Trophoblast cell (in vitro differentiated cells and primary cell): ENCODE measurements around the gene PDE8A.
"Not testable (repeated sequence)": the region's sequence is repeated elsewhere in the genome, so short reads cannot be mapped to it uniquely, and the experiment has no call there.

Source experiments
- DNase-seq, 2 donors: peaks; one replicate each; pipeline ENCODE4 v3.0.0-alpha.2; 2016
- H2AFZ ChIP-seq: 2 replicates; pipeline ENCODE4 v1.6.1; 2013; ENCODE audit warnings: low read length, moderate library complexity, mild to moderate bottlenecking; ENCODE audit not compliant: insufficient read depth, poor library complexity
- H2AK5ac ChIP-seq: 2 replicates; pipeline ENCODE4 v1.6.1; 2013; ENCODE audit warnings: mild to moderate bottlenecking, low read length
- H2BK120ac ChIP-seq: 2 replicates; pipeline ENCODE4 v1.6.1; 2013; ENCODE audit warnings: low read length, mild to moderate bottlenecking, moderate library complexity; ENCODE audit not compliant: insufficient read depth, poor library complexity
- H2BK12ac ChIP-seq: 2 replicates; pipeline ENCODE4 v1.6.1; 2013; ENCODE audit warnings: mild to moderate bottlenecking, low read length, moderate library complexity
- H2BK5ac ChIP-seq: 2 replicates; pipeline ENCODE4 v1.6.1; 2013; ENCODE audit warnings: low read length, low read depth, moderate library complexity, mild to moderate bottlenecking; ENCODE audit not compliant: poor library complexity
- H3K14ac ChIP-seq: 2 replicates; pipeline ENCODE4 v1.6.1; 2013; ENCODE audit warnings: mild to moderate bottlenecking, low read length
- H3K18ac ChIP-seq: 2 replicates; pipeline ENCODE4 v1.6.1; 2013; ENCODE audit warnings: mild to moderate bottlenecking, low read length
- H3K23ac ChIP-seq: 2 replicates; pipeline ENCODE4 v1.6.1; 2013; ENCODE audit warnings: low read length
- H3K27ac ChIP-seq: 2 replicates; pipeline ENCODE4 v1.5.1; 2013; ENCODE audit warnings: low read depth, mild to moderate bottlenecking, inconsistent platforms, low read length, moderate library complexity
- H3K27me3 ChIP-seq: 2 replicates; pipeline ENCODE4 v1.6.1; 2013; ENCODE audit warnings: inconsistent platforms, mild to moderate bottlenecking, low read length, moderate library complexity; ENCODE audit not compliant: insufficient read depth
- H3K36me3 ChIP-seq, 2 experiments: 1 replicate in 1 of 2; 2 replicates in 1 of 2; pipeline ENCODE4 v1.6.1; 2013; ENCODE audit warnings: low read length in 2 of 2, mild to moderate bottlenecking in 2 of 2, moderate library complexity in 1 of 2; ENCODE audit not compliant: insufficient read depth in 2 of 2, control insufficient read depth in 1 of 2
- H3K4ac ChIP-seq: 2 replicates; pipeline ENCODE4 v1.6.1; 2013; ENCODE audit warnings: low read depth, mild to moderate bottlenecking, low read length, moderate library complexity
- H3K4me1 ChIP-seq, 2 experiments: 1 replicate in 1 of 2; 2 replicates in 1 of 2; pipeline ENCODE4 v1.6.1; 2013; ENCODE audit warnings: low read length in 2 of 2, mild to moderate bottlenecking in 2 of 2, moderate library complexity in 1 of 2; ENCODE audit not compliant: insufficient read depth in 2 of 2, control insufficient read depth in 1 of 2
- H3K4me2 ChIP-seq: 2 replicates; pipeline ENCODE4 v1.6.1; 2013; ENCODE audit warnings: inconsistent platforms, mild to moderate bottlenecking, low read length, moderate library complexity
- H3K4me3 ChIP-seq: 2 replicates; pipeline ENCODE4 v1.5.1; 2013; ENCODE audit warnings: mild to moderate bottlenecking, low read depth, low read length, inconsistent platforms
- H3K79me1 ChIP-seq: one replicate; pipeline ENCODE4 v1.6.1; 2013; ENCODE audit warnings: low read length
- H3K79me2 ChIP-seq: 2 replicates; pipeline ENCODE4 v1.6.1; 2013; ENCODE audit warnings: low read length, mild to moderate bottlenecking; ENCODE audit not compliant: control insufficient read depth, insufficient read depth, poor library complexity
- H3K9ac ChIP-seq: 2 replicates; pipeline ENCODE4 v1.6.1; 2013; ENCODE audit warnings: mild to moderate bottlenecking, low read length
- H3K9me3 ChIP-seq: 2 replicates; pipeline ENCODE4 v1.6.1; 2013; ENCODE audit warnings: low read depth, mild to moderate bottlenecking, control low read depth, inconsistent platforms, low read length; ENCODE audit not compliant: insufficient read depth
- H4K12ac ChIP-seq: 2 replicates; pipeline ENCODE4 v1.6.1; 2013; ENCODE audit warnings: low read depth, mild to moderate bottlenecking, low read length, moderate library complexity
- H4K8ac ChIP-seq: 2 replicates; pipeline ENCODE4 v1.6.1; 2013; ENCODE audit warnings: low read depth, mild to moderate bottlenecking, low read length, moderate library complexity
- H4K91ac ChIP-seq: one replicate; pipeline ENCODE4 v1.6.1; 2013; ENCODE audit warnings: low read depth, mild to moderate bottlenecking, low read length, moderate library complexity
- WGBS: extraction: QIAGEN DNeasy Blood & Tissue Kit; methylation state at CpG from one replicate; pipeline ENCODE4 v1.1.7; 2013; ENCODE audit warnings: missing lambda C conversion rate; ENCODE audit not compliant: insufficient read length, insufficient coverage; ENCODE audit errors: extremely low coverage; 5-methylcytosine and 5-hydroxymethylcytosine counted together

Gene PDE8A

DNA sequence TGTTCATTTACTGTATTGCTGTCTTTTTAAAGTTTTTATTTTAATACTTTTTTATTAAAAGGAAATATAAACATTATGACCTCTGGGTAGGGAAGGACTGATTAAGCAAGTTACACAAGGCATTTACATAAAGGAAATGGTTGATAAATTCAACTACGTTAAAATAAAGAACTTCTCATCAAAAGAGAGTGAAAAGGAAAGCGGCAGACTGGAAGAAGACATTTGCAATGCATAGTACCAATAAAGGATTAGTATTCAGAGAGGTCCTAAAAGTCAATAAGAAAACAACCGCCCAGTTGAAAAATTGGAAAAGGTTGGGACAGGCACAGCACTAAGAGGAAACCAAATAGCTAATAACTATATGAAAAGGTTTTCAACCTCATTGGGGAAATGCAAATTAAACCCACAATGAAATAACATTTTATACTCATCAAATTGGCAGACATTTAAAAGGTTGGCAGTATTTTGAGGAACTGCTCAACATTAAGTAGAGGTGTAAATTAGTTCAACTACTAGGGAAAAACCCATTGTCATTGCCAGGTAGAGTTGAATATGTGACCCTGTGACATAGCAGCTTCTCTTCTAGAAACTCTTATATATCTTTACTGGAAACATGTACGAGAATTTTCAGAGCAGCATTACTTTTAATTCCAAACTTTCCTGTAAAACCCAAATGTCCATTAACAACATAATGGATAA, 9.5 kb downstream of the PDE8A start:
- H3K23ac ChIP-seq: no peak overlapping the region
- H2AK5ac ChIP-seq: no peak overlapping the region
- no peak overlapping the region for H3K4me2 ChIP-seq
- no peak overlapping the region for H4K91ac ChIP-seq
- no peak overlapping the region for H2BK5ac ChIP-seq
- no peaks in the 10 kb centered on the region for H3K9me3 ChIP-seq
- no peak overlapping the region for H2BK12ac ChIP-seq
- no peaks in the 10 kb centered on the region for H3K79me2 ChIP-seq
- H4K8ac ChIP-seq: no peak overlapping the region
- no peaks in the 10 kb centered on the region for H3K79me1 ChIP-seq
- WGBS: no CpG with 5 or more reads among the region's 4 CpGs
- DNase-seq: no peak
- H3K4ac ChIP-seq: no peak overlapping the region
- H3K18ac ChIP-seq: no peak overlapping the region
- H3K9ac ChIP-seq: no peak overlapping the region
- no peak overlapping the region for H3K27ac ChIP-seq
- H3K27me3 ChIP-seq: no peaks in the 10 kb centered on the region
- no peak overlapping the region for H3K14ac ChIP-seq
- H2AFZ ChIP-seq: no peak overlapping the region
- no peaks in the 10 kb centered on the region for H3K36me3 ChIP-seq
- no peak overlapping the region for H4K12ac ChIP-seq
- no peak overlapping the region for H3K4me3 ChIP-seq
- H3K4me1 ChIP-seq: no peaks in the 10 kb centered on the region
- no peak overlapping the region for H2BK120ac ChIP-seq

- H3K4ac ChIP-seq: no peak overlapping the region
- peak; percentile 56 to 70 for DNase-seq
- no CpG with 5 or more reads among the region's 4 CpGs for WGBS
Observed at GRCh38 chr15:84992157-84992944, 10.7 kb downstream of the PDE8A start.

DNA sequence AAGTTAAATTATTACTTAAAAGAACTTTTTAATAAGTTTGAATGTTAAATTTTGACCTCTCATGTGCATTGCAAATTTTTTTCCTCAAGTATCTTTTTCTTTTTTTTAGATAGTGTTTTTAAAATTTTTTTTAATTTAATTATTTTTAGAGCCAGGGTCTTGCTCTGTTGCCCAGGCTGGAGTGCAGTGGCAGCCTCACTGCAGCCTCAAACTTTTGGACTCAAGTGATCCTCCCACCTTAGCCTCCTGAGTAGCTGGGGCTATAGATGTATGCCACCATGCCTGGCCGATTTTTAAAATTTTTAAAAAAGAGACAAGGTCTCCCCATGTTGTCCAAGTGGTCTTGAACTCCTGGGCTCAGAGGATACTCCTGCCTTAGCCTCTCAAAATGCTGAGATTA, 14.4 kb downstream of the PDE8A start:
- Histone ChIP-seq H3K4me1 (peaks cover 3 to 4% of the 10 kb centered on the region in 2 experiments), H2AFZ (no peak overlapping the region), H3K79me2 (no peaks in the 10 kb centered on the region), H3K18ac (no peak overlapping the region), H3K14ac (no peak overlapping the region), H2BK5ac (no peak overlapping the region), H4K8ac (no peak overlapping the region), H3K27me3 (no peaks in the 10 kb centered on the region), H2BK12ac (no peak overlapping the region), H3K9ac (no peak overlapping the region), H2AK5ac (no peak overlapping the region), H3K4me2 (no peak overlapping the region), H4K91ac (no peak overlapping the region), H3K36me3 (no peaks in the 10 kb centered on the region), H3K4ac (no peak overlapping the region), H4K12ac (no peak overlapping the region), H3K79me1 (no peaks in the 10 kb centered on the region), H3K27ac (no peak overlapping the region), H3K23ac (no peak overlapping the region), H3K9me3 (no peaks in the 10 kb centered on the region), H2BK120ac (no peak overlapping the region), H3K4me3 (no peak overlapping the region)
- WGBS: no CpG with 5 or more reads among the region's 1 CpG
- no peak for DNase-seq

More at GRCh38 chr15:84992157-84992944, 10.7 kb downstream of the PDE8A start:
- Histone ChIP-seq H3K14ac (no peak overlapping the region), H3K4me1 (no peaks in the 10 kb centered on the region), H3K9me3 (no peaks in the 10 kb centered on the region), H3K4me2 (no peak overlapping the region), H4K12ac (no peak overlapping the region), H3K9ac (no peak overlapping the region), H3K36me3 (no peaks in the 10 kb centered on the region), H4K91ac (no peak overlapping the region), H2AK5ac (no peak overlapping the region), H2BK120ac (no peak overlapping the region), H3K23ac (no peak overlapping the region), H3K79me2 (no peaks in the 10 kb centered on the region), H3K4me3 (no peak overlapping the region), H3K27me3 (no peaks in the 10 kb centered on the region), H2BK12ac (no peak overlapping the region), H4K8ac (no peak overlapping the region), H2BK5ac (no peak overlapping the region), H2AFZ (no peak overlapping the region), H3K79me1 (no peaks in the 10 kb centered on the region), H3K18ac (no peak overlapping the region), H3K27ac (no peak overlapping the region)

GRCh38 chr15:84996714-84997113, 15.1 kb downstream of the PDE8A start:
- not testable (repeated sequence) for H4K91ac ChIP-seq

More at GRCh38 chr15:84996714-84997113, 15.1 kb downstream of the PDE8A start:
- H2AFZ ChIP-seq, H3K27ac ChIP-seq, H4K8ac ChIP-seq, H3K9ac ChIP-seq, H3K9me3 ChIP-seq, H4K12ac ChIP-seq, H3K4me3 ChIP-seq, H2BK5ac ChIP-seq, H3K4me1 ChIP-seq, H3K14ac ChIP-seq, H3K27me3 ChIP-seq, H2BK12ac ChIP-seq, H3K4me2 ChIP-seq, H2BK120ac ChIP-seq, H2AK5ac ChIP-seq, H3K79me1 ChIP-seq, H3K18ac ChIP-seq, DNase-seq, H3K4ac ChIP-seq, H3K36me3 ChIP-seq, H3K23ac ChIP-seq, H3K79me2 ChIP-seq: not testable (repeated sequence)
- WGBS: no CpG with 5 or more reads among the region's 5 CpGs
